GM23338 (cell line): ENCODE data around the gene PAM. TPM values are rescaled to one million over a fixed set of nuclear protein-coding genes. Genes with fewer than 3 reads are reported as not detected.

Experiments
- ATAC-seq: fragments of 200-7000 bp; cut with Tn5 transposase; 3 replicates; pipeline ENCODE4 v1.9.1; 2020
- DNase-seq: peaks from one replicate; pipeline ENCODE4 v3.0.0-alpha.2; 2015; ENCODE audit warnings: low spot score
- H2AFZ ChIP-seq: fragments of 200-600 bp; sonication (generic); 2 replicates; pipeline ENCODE4 v1.8.0; 2016; ENCODE audit warnings: antibody characterized with exemption, mild to moderate bottlenecking, moderate library complexity
- H3F3A ChIP-seq: fragments of 200-600 bp; sonication (generic); replicated peaks from 2 replicates; pipeline ENCODE4 v1.8.0; 2017; ENCODE audit warnings: antibody characterized with exemption, mixed run types, low read depth
- H3K27ac ChIP-seq: fragments of 200-600 bp; sonication (generic); 2 replicates; pipeline ENCODE4 v1.6.1; 2016; ENCODE audit warnings: low read depth
- H3K27me3 ChIP-seq: fragments of 200-600 bp; sonication (generic); 2 replicates; pipeline ENCODE4 v1.8.0; 2016; ENCODE audit warnings: mild to moderate bottlenecking, mixed run types, moderate library complexity; ENCODE audit not compliant: insufficient read depth
- H3K36me3 ChIP-seq: fragments of 200-600 bp; sonication (generic); 2 replicates; pipeline ENCODE4 v1.8.0; 2016; ENCODE audit warnings: mild to moderate bottlenecking; ENCODE audit not compliant: insufficient read depth
- H3K4me1 ChIP-seq: fragments of 200-600 bp; sonication (generic); 2 replicates; pipeline ENCODE4 v1.8.0; 2016; ENCODE audit warnings: mild to moderate bottlenecking, moderate library complexity; ENCODE audit not compliant: insufficient read depth
- H3K4me2 ChIP-seq: fragments of 200-600 bp; sonication (generic); 2 replicates; pipeline ENCODE4 v1.7.1; 2017; ENCODE audit warnings: mixed run types
- H3K4me3 ChIP-seq: fragments of 200-600 bp; sonication (generic); 2 replicates; pipeline ENCODE4 v1.6.1; 2016; ENCODE audit warnings: mixed run types
- H3K79me2 ChIP-seq: fragments of 200-600 bp; sonication (generic); replicated peaks from 2 replicates; pipeline ENCODE4 v1.8.0; 2017; ENCODE audit warnings: mild to moderate bottlenecking; ENCODE audit not compliant: insufficient read depth
- H3K9me2 ChIP-seq: fragments of 200-600 bp; sonication (generic); 2 replicates; pipeline ENCODE4 v1.8.0; 2017; ENCODE audit not compliant: insufficient read depth
- H4K20me1 ChIP-seq: fragments of 200-600 bp; sonication (generic); replicated peaks from 2 replicates; pipeline ENCODE4 v1.8.0; 2017; ENCODE audit warnings: mild to moderate bottlenecking; ENCODE audit not compliant: insufficient read depth
- H3K27ac Mint-ChIP-seq: 2 replicates; pipeline ENCODE4 v1.8.0; 2020; ENCODE audit warnings: inconsistent platforms, mild to moderate bottlenecking, moderate library complexity, mixed read lengths
- H3K27me3 Mint-ChIP-seq: 3 replicates; pipeline ENCODE4 v1.8.0; 2022; ENCODE audit warnings: low read depth, mild to moderate bottlenecking, moderate library complexity, mixed read lengths, inconsistent platforms; ENCODE audit not compliant: insufficient read depth, poor library complexity
- H3K36me3 Mint-ChIP-seq: 3 replicates; pipeline ENCODE4 v1.8.0; 2021; ENCODE audit warnings: low read depth, mild to moderate bottlenecking, inconsistent platforms, moderate library complexity, mixed read lengths
- H3K4me1 Mint-ChIP-seq: 3 replicates; pipeline ENCODE4 v1.8.0; 2020; ENCODE audit warnings: mild to moderate bottlenecking, inconsistent platforms, mixed read lengths
- H3K4me3 Mint-ChIP-seq: 3 replicates; pipeline ENCODE4 v1.8.0; 2021; ENCODE audit warnings: moderate library complexity, mild to moderate bottlenecking, inconsistent platforms, mixed read lengths
- H3K9me3 Mint-ChIP-seq: 3 replicates; pipeline ENCODE4 v1.8.0; 2020; ENCODE audit warnings: moderate library complexity, mild to moderate bottlenecking, inconsistent platforms, mixed read lengths
- CTCF ChIP-seq, 2 experiments: fragments of 200-600 bp in 1 of 2; sonication (generic) in 1 of 2; conservative IDR thresholded peaks; 2 replicates each; pipeline versions ENCODE4 v1.5.1 to v1.6.1; 2016 to 2017; ENCODE audit warnings: antibody characterized with exemption in 2 of 2, low read depth in 2 of 2, mild to moderate bottlenecking in 2 of 2, moderate library complexity in 1 of 2
- EZH2 ChIP-seq: fragments of 200-600 bp; sonication (generic); IDR thresholded peaks from one replicate; pipeline ENCODE4 v1.8.0; 2017; ENCODE audit warnings: antibody characterized with exemption, mild to moderate bottlenecking, low read depth; ENCODE audit not compliant: unreplicated experiment
- EZH2phosphoT487 ChIP-seq: fragments of 200-600 bp; sonication (generic); IDR thresholded peaks from one replicate; pipeline ENCODE4 v1.8.1; 2018; ENCODE audit warnings: antibody characterized with exemption; ENCODE audit not compliant: unreplicated experiment
- JUNB ChIP-seq: IDR thresholded peaks from one replicate; pipeline ENCODE4 v1.6.1; 2016; ENCODE audit warnings: antibody characterized with exemption; ENCODE audit not compliant: unreplicated experiment
- STAT1 ChIP-seq: IDR thresholded peaks from one replicate; pipeline ENCODE4 v1.6.1; 2016; ENCODE audit warnings: antibody characterized with exemption; ENCODE audit not compliant: unreplicated experiment
- ZNF462 ChIP-seq: fragments of 250-450 bp; sonication (Bioruptor Pico); IDR thresholded peaks from 2 replicates; pipeline ENCODE4 v1.5.0; 2020; ENCODE audit warnings: mild to moderate bottlenecking, moderate library complexity
- polyA plus RNA-seq: library from polyadenylated mRNA; unstranded; fragments of >200 nt; fragmentation: Nextera tagmentation; extraction: Ambion mirVana; gene quantifications from 2 replicates; pipeline ENCODE4 v1.2.1, GENCODE V29; 2016
- total RNA-seq: library from RNA; depleted of rRNA; stranded (reverse); fragments of >200 nt; shearing (Covaris generic); gene quantifications from 2 replicates; pipeline ENCODE4 v1.2.3, GENCODE V29; 2014

Gene PAM
- total and polyA plus RNA-seq, 2 experiments from 2014 or later = 33.9 to 79.4 TPM

- TF ChIP-seq CTCF (conservative IDR thresholded peaks at IDR 0.05; ENCODE audit: low read depth in 2 of 2) = no peak
- TF ChIP-seq EZH2phosphoT487 = no peak
- no peak for TF ChIP-seq ZNF462 (CRISPR knock-in tag)
- no peak for TF ChIP-seq STAT1
Observed at GRCh38 chr5:102762095-102762534, 7.0 kb downstream of the PAM start (continued).

- no peak overlapping the region for H3K4me3 Mint-ChIP-seq
- Histone ChIP-seq H3K27ac (no peak overlapping the region), H2AFZ (no peak overlapping the region), H3K4me3 (no peak overlapping the region), H3K9me2 (no peaks in the 10 kb centered on the region), H3K27me3 (no peaks in the 10 kb centered on the region), H3K4me1 (peaks cover 36% of the 10 kb centered on the region), H3K4me2 (peak overlapping the region; percentile 58; the same call in 1 of the 2 replicates), H3F3A (no peaks in the 10 kb centered on the region), H4K20me1 (no peaks in the 10 kb centered on the region; the same call in 1 of the 2 replicates), H3K36me3 (no peaks in the 10 kb centered on the region), H3K79me2 (peaks cover 67% of the 10 kb centered on the region)
- peaks cover 57% of the 10 kb centered on the region for H3K4me1 Mint-ChIP-seq
- no peaks in the 10 kb centered on the region for H3K36me3 Mint-ChIP-seq
- no peaks in the 10 kb centered on the region for H3K9me3 Mint-ChIP-seq
- no peak for ATAC-seq
- no peak overlapping the region for H3K27ac Mint-ChIP-seq
- no peaks in the 10 kb centered on the region for H3K27me3 Mint-ChIP-seq
- DNase-seq = no peak
- TF ChIP-seq JUNB (no peak), EZH2phosphoT487 (no peak), ZNF462 (CRISPR knock-in tag) (no peak), EZH2 (no peak)
Observed at GRCh38 chr5:102762562-102763227, 7.6 kb downstream of the PAM start.
